WERI-Rb-1 (cell line): ENCODE results near the gene C16orf95.

Experiments
- DNase-seq: peaks from one replicate; pipeline ENCODE4 v3.0.0-alpha.2; 2020
- H3K27ac ChIP-seq: fragments of 250-450 bp; sonication (Bioruptor Pico); 2 replicates; pipeline ENCODE4 v1.5.1; 2020; ENCODE audit warnings: mild to moderate bottlenecking, moderate library complexity
- H3K27me3 ChIP-seq: fragments of 250-450 bp; sonication (Bioruptor Pico); 2 replicates; pipeline ENCODE4 v1.5.1; 2021; ENCODE audit warnings: mild to moderate bottlenecking, low read depth, moderate library complexity; ENCODE audit not compliant: insufficient read depth, severe bottlenecking
- H3K36me3 ChIP-seq: fragments of 250-450 bp; sonication (Bioruptor Pico); 2 replicates; pipeline ENCODE4 v1.5.1; 2020; ENCODE audit warnings: mild to moderate bottlenecking, moderate library complexity
- H3K4me3 ChIP-seq: 2 replicates; pipeline ENCODE4 v1.5.1; 2011; ENCODE audit warnings: low read depth, mild to moderate bottlenecking, control low read depth, low read length
- H3K9me3 ChIP-seq: fragments of 250-450 bp; sonication (Bioruptor Pico); 2 replicates; pipeline ENCODE4 v1.5.1; 2021; ENCODE audit warnings: mild to moderate bottlenecking, moderate library complexity; ENCODE audit not compliant: severe bottlenecking
- TF ChIP-seq, protein P1 (sequence below): IDR thresholded peaks from 2 replicates; pipeline ENCODE4 v1.5.1; 2011; ENCODE audit warnings: low read depth, mild to moderate bottlenecking, control low read depth, inconsistent platforms, low read length

Gene C16orf95

DNA sequence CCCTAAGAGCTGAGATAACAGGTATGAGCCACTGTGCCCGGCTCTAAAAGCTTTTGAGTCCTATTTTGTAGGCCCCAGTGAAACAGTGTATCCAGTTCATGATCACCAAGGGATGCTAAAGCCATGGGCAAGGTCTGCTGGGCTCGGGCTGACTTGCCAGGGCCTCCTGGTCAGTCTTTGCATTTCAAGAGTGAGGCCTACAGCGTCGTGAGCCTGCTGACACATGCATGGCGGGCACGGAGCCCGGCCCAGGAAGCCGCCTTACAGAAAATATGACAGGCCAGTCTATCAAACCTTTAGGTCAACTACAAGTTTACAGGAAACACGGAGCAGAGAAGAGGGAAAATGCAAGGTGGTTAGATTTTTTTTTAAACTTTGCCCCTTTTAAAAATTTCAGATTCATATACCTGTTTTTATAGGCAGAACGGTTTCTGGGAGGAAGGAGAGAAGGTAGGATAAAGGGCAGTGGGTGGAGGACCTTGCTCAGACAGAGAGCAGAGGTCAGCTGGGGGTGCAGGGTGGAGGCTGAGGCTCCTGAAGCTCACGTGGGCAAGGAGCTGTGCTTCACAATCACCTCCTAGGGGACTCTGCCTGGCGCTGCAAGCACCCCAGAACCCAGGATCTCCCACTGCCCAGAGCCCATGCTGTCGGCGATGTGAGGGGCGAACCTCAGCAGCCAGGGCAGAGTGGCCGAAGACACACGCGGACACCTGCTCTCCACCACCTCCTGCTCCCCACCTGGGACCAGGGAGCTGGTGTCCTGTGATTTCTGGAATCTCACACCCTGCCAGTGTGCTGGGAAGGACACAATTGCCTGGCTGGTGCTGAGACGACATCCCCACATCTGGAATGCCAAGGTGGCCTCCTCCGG lies 21.3 kb downstream of the C16orf95 start:
- Histone ChIP-seq H3K27ac (no peak overlapping the region), H3K27me3 (no peaks in the 10 kb centered on the region), H3K9me3 (no peaks in the 10 kb centered on the region), H3K36me3 (no peaks in the 10 kb centered on the region), H3K4me3 (no peak overlapping the region)
- DNase-seq, result no peak
- TF ChIP-seq, protein P1, sequence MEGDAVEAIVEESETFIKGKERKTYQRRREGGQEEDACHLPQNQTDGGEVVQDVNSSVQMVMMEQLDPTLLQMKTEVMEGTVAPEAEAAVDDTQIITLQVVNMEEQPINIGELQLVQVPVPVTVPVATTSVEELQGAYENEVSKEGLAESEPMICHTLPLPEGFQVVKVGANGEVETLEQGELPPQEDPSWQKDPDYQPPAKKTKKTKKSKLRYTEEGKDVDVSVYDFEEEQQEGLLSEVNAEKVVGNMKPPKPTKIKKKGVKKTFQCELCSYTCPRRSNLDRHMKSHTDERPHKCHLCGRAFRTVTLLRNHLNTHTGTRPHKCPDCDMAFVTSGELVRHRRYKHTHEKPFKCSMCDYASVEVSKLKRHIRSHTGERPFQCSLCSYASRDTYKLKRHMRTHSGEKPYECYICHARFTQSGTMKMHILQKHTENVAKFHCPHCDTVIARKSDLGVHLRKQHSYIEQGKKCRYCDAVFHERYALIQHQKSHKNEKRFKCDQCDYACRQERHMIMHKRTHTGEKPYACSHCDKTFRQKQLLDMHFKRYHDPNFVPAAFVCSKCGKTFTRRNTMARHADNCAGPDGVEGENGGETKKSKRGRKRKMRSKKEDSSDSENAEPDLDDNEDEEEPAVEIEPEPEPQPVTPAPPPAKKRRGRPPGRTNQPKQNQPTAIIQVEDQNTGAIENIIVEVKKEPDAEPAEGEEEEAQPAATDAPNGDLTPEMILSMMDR, result no peak

DNA sequence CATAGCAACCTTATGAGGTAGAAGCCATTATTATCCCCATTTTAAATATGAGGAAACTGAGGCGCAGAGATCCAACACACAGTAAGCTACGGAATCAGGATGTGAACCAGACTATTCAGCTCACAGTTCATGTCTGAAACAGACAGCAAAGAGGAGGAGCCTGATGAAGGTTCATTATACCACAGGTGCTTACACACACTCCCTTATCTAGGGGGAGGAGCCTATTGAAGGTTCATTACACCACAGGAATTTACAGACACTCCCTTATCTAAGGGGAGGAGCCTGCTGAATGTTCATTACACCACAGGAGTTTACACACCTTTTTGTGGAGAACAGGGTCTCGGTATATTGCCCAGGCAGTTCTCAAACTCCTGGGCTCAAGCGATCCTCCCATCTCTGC lies 21.9 kb downstream of the C16orf95 start:
- no peak overlapping the region for H3K27ac ChIP-seq
- no peak overlapping the region for H3K4me3 ChIP-seq
- no peak for DNase-seq
- H3K27me3 ChIP-seq, result no peaks in the 10 kb centered on the region
- no peaks in the 10 kb centered on the region for H3K9me3 ChIP-seq
- no peaks in the 10 kb centered on the region for H3K36me3 ChIP-seq
- TF ChIP-seq, protein P1, result no peak

DNA sequence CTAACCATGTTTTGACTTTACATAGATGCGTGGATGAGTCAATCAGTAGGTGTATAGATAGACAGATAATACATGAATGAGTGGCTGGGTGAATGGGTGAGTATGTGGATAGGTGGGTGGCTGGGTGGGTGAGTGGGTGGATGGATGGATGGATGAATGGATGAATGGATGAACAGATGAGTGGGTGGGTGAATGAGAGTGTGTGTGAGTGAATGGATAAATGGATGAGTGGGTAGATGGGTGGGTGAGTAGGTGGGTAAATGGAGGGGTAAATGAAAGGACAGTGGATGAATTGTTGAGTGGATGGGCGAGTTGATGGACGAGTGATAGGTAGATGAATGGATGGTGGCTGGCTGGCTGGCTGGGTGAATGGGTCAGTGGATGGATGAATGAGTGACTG lies 23.2 kb downstream of the C16orf95 start:
- TF ChIP-seq, protein P1, result no peak

DNA sequence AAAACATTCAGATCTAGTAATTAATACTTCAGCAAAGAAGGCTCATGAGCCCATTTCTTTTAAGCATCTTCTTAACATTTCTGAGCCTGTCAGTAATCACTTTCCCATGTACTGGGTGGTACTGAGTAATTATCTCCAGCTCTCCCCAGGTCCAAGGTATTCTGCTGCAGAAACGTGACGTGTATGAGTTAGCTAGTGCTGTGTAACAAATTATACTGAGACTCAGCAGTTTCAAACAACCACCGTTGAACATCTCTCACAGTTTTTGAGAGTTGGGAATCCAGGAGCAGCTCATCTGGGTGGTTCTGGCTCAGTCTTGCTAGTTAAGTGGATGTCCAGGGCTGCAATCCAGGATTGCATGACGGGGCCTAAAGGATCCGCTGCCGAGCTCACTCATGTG lies 25.2 kb downstream of the C16orf95 start:
- no peaks in the 10 kb centered on the region for H3K27me3 ChIP-seq
- no peak overlapping the region for H3K4me3 ChIP-seq
- TF ChIP-seq, protein P1, result no peak
- no peak overlapping the region for H3K27ac ChIP-seq
- H3K9me3 ChIP-seq, result no peaks in the 10 kb centered on the region
- DNase-seq, result no peak
- H3K36me3 ChIP-seq, result no peaks in the 10 kb centered on the region

More for the DNA sequence above, 23.2 kb downstream of the C16orf95 start:
- no peak overlapping the region for H3K27ac ChIP-seq
- no peaks in the 10 kb centered on the region for H3K9me3 ChIP-seq
- H3K4me3 ChIP-seq, result no peak overlapping the region
- no peak for DNase-seq
- H3K36me3 ChIP-seq, result no peaks in the 10 kb centered on the region
- no peaks in the 10 kb centered on the region for H3K27me3 ChIP-seq

DNA sequence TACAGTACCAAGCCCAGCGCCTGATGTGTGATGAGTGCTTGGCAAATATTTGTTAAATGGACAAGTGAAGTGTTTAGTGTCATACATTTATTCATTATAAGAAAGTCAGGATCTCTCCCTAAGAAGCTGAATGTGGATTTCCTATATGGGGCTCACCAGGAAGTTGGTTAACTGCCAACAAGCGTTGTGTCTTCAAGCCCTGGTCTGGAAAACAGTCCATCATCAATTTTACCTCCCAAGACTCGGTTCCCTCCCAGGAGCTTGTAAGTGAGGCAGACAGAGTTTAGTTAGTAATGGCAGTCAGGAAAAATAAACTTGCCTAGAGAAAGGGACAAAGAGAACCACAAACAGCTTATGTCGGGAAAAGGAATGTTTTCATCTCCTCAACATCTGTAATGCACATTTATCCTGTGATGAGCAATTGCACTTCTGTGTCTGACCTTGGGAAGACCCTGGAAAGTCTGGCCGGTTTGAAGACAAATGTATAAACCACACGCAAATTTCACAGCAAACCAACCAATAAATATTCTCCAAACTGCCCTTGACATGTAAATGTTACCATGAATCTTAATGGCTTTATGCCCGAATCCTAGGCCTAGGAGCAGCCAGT lies 28.3 kb downstream of the C16orf95 start:
- H3K27me3 ChIP-seq, result no peaks in the 10 kb centered on the region
- H3K36me3 ChIP-seq, result no peaks in the 10 kb centered on the region
- H3K4me3 ChIP-seq, result no peak overlapping the region
- no peak for DNase-seq
- TF ChIP-seq, protein P1, result no peak
- no peaks in the 10 kb centered on the region for H3K9me3 ChIP-seq
- no peak overlapping the region for H3K27ac ChIP-seq
